ENCODE measurements around the gene IPO8. TPM values are rescaled to one million over a fixed set of nuclear protein-coding genes. Genes with fewer than 3 reads are reported as not detected.

The IPO8 gene
- total and polyA plus RNA-seq, 7 experiments from 2014 or later, result 14.8 to 59.2 (median 35.3) TPM

- intact Hi-C loops (cut with micrococcal nuclease), result no loop called here
- no peak overlapping the region for H3K27ac Mint-ChIP-seq
- DNase-seq (no peak), ATAC-seq (no peak)
- Histone ChIP-seq H3K4me1 (ENCODE audit: control insufficient read depth in 2 of 2, insufficient read depth in 2 of 2, low read length in 2 of 2) (no peaks in the 10 kb centered on the region), H3K9me3 (ENCODE audit: control insufficient read depth in 2 of 3, low read length in 3 of 3) (no peaks in the 10 kb centered on the region), H3K27ac (ENCODE audit: low read depth, low read length) (no peak overlapping the region), H3K27me3 (ENCODE audit: control insufficient read depth in 2 of 2, insufficient read depth in 2 of 2, low read length in 2 of 2) (no peaks in the 10 kb centered on the region), H3K36me3 (ENCODE audit: control insufficient read depth in 2 of 3, insufficient read depth in 3 of 3, low read length in 3 of 3) (no peaks in the 10 kb centered on the region), H3K4me3 (ENCODE audit: low read length) (no peak overlapping the region)
- no peaks in the 10 kb centered on the region for H3K4me1 Mint-ChIP-seq
- no peak overlapping the region for H3K4me3 Mint-ChIP-seq
- CTCF ChIA-PET, result no interaction called here
- POLR2A ChIA-PET, result no interaction called here
- H3K9me3 Mint-ChIP-seq, result peaks cover 0 to 12% (median 2%) of the 10 kb centered on the region in 11 donors
- peaks cover 0 to 32% (median 8%) of the 10 kb centered on the region in 5 donors for H3K36me3 Mint-ChIP-seq
- peaks cover 0 to 4% (median 0%) of the 10 kb centered on the region in 5 donors for H3K27me3 Mint-ChIP-seq
Observed at GRCh38 chr12:30587782-30588181, 107.9 kb downstream of the IPO8 start.

- intact Hi-C loops (cut with micrococcal nuclease), result no loop called here
- H3K4me1 ChIP-seq (ENCODE audit: control insufficient read depth in 2 of 2, insufficient read depth in 2 of 2, low read length in 2 of 2), result no peaks in the 10 kb centered on the region
- no peak overlapping the region for H3K4me3 Mint-ChIP-seq
Observed at GRCh38 chr12:30585877-30586276, 109.8 kb downstream of the IPO8 start.

GRCh38 chr12:30582943-30583342 lies 112.7 kb downstream of the IPO8 start:
- ATAC-seq (no peak), DNase-seq (no peak)
- Histone ChIP-seq H3K36me3 (ENCODE audit: control insufficient read depth in 2 of 3, insufficient read depth in 3 of 3, low read length in 3 of 3) (no peaks in the 10 kb centered on the region), H3K4me3 (ENCODE audit: low read length) (no peak overlapping the region), H3K27ac (ENCODE audit: low read depth, low read length) (no peak overlapping the region), H3K9me3 (ENCODE audit: control insufficient read depth in 2 of 3, low read length in 3 of 3) (no peaks in the 10 kb centered on the region), H3K27me3 (ENCODE audit: control insufficient read depth in 2 of 2, insufficient read depth in 2 of 2, low read length in 2 of 2) (no peaks in the 10 kb centered on the region), H3K4me1 (ENCODE audit: control insufficient read depth in 2 of 2, insufficient read depth in 2 of 2, low read length in 2 of 2) (no peaks in the 10 kb centered on the region)
- no peak overlapping the region for H3K27ac Mint-ChIP-seq
- H3K4me3 Mint-ChIP-seq, result no peak overlapping the region
- no peaks in the 10 kb centered on the region for H3K27me3 Mint-ChIP-seq
- CTCF ChIA-PET, result no interaction called here
- H3K36me3 Mint-ChIP-seq, result peaks cover 0 to 30% (median 4%) of the 10 kb centered on the region in 5 donors
- H3K9me3 Mint-ChIP-seq, result peaks cover 0 to 3% (median 0%) of the 10 kb centered on the region in 11 donors
- POLR2A ChIA-PET, result no interaction called here
- H3K4me1 Mint-ChIP-seq, result peaks cover 0 to 2% (median 0%) of the 10 kb centered on the region in 7 donors
- intact Hi-C loops (cut with micrococcal nuclease), result no loop called here

More at GRCh38 chr12:30585877-30586276, 109.8 kb downstream of the IPO8 start:
- Histone ChIP-seq H3K9me3 (ENCODE audit: control insufficient read depth in 2 of 3, low read length in 3 of 3) (no peaks in the 10 kb centered on the region), H3K36me3 (ENCODE audit: control insufficient read depth in 2 of 3, insufficient read depth in 3 of 3, low read length in 3 of 3) (no peaks in the 10 kb centered on the region), H3K27me3 (ENCODE audit: control insufficient read depth in 2 of 2, insufficient read depth in 2 of 2, low read length in 2 of 2) (no peaks in the 10 kb centered on the region), H3K4me3 (ENCODE audit: low read length) (no peak overlapping the region), H3K27ac (ENCODE audit: low read depth, low read length) (no peak overlapping the region)
- ATAC-seq, result no peak
- H3K36me3 Mint-ChIP-seq, result peaks cover 0 to 37% (median 8%) of the 10 kb centered on the region in 5 donors
- POLR2A ChIA-PET, result no interaction called here
- H3K27ac Mint-ChIP-seq, result no peak overlapping the region
- H3K4me1 Mint-ChIP-seq, result no peaks in the 10 kb centered on the region
- peaks cover 0 to 7% (median 2%) of the 10 kb centered on the region in 11 donors for H3K9me3 Mint-ChIP-seq
- DNase-seq, result no peak
- CTCF ChIA-PET, result no interaction called here
- H3K27me3 Mint-ChIP-seq, result peaks cover 0 to 4% (median 0%) of the 10 kb centered on the region in 5 donors

DNA sequence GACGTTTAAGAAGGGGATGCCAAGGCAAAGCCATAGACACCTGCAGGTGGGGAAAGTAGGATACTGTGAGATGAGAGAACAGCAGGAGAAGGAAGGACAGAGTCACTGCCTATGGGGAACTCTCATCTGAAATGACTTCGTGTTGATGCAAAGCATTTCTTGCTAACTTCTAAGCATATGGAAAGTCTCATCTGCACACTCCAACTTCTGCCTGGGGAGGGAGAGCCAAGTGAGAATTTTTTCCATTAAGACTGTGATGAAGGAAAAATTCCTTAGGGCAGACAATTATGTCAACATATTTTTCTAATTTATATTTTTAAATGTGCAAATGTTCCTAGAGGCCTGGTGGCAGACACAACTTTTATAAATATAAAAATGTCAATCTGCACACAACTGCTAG lies 115.3 kb downstream of the IPO8 start:
- Histone ChIP-seq H3K36me3 (ENCODE audit: control insufficient read depth in 2 of 3, insufficient read depth in 3 of 3, low read length in 3 of 3) (no peaks in the 10 kb centered on the region), H3K9me3 (ENCODE audit: control insufficient read depth in 2 of 3, low read length in 3 of 3) (no peaks in the 10 kb centered on the region), H3K4me3 (ENCODE audit: low read length) (no peak overlapping the region), H3K27me3 (ENCODE audit: control insufficient read depth in 2 of 2, insufficient read depth in 2 of 2, low read length in 2 of 2) (no peaks in the 10 kb centered on the region), H3K27ac (ENCODE audit: low read depth, low read length) (no peak overlapping the region), H3K4me1 (ENCODE audit: control insufficient read depth in 2 of 2, insufficient read depth in 2 of 2, low read length in 2 of 2) (no peaks in the 10 kb centered on the region)
- intact Hi-C loops (cut with micrococcal nuclease), result no loop called here
- Mint-ChIP-seq H3K36me3 (peaks cover 0 to 20% (median 0%) of the 10 kb centered on the region in 5 donors), H3K27ac (peak overlapping the region in 1 of 9 donors; percentile 12), H3K4me3 (no peak overlapping the region), H3K9me3 (peaks cover 0 to 3% (median 0%) of the 10 kb centered on the region in 11 donors), H3K4me1 (peaks cover 0 to 2% (median 0%) of the 10 kb centered on the region in 7 donors), H3K27me3 (no peaks in the 10 kb centered on the region)
- POLR2A ChIA-PET, result no interaction called here
- ATAC-seq, result no peak
- CTCF ChIA-PET, result no interaction called here
- DNase-seq, result no peak

Other genes starting within 250 kb of the IPO8 start
- gene CAPRIN2, start 59.1 kb upstream of the IPO8 start, total RNA-seq, result 10 to 100 TPM; 13.7 to 50.1 (median 28.9) TPM
- 1 to 10 TPM; 6.5 to 7.1 TPM for gene CAPRIN2, start 59.1 kb upstream of the IPO8 start, polyA plus RNA-seq
- not detected for gene TSPAN11, start 230.9 kb upstream of the IPO8 start, total RNA-seq
- not detected for gene TSPAN11, start 230.9 kb upstream of the IPO8 start, polyA plus RNA-seq